ENCODE measurements around the gene DOCK6.

Gene DOCK6

GRCh38 chr19:11192957-11193939 is 69.1 kb downstream of the DOCK6 start:
- no peak for DNase-seq (ENCODE audit: extremely low spot score)
- TF ChIP-seq LEF1 (IDR thresholded peaks at IDR 0.05; ENCODE audit: borderline replicate concordance) = no peak
- no peak for TF ChIP-seq FOXA1 (IDR thresholded peaks at IDR 0.05)
- no peak for TF ChIP-seq NFRKB (IDR thresholded peaks at IDR 0.05)
- TF ChIP-seq TARDBP (IDR thresholded peaks at IDR 0.05) = no peak
- no peak for TF ChIP-seq HDGF (IDR thresholded peaks at IDR 0.05; ENCODE audit: borderline replicate concordance)
- no peak for TF ChIP-seq L3MBTL2 (conservative IDR thresholded peaks at IDR 0.05)
- no peak for TF ChIP-seq FOXM1 (IDR thresholded peaks at IDR 0.05; ENCODE audit: borderline replicate concordance)
- TF ChIP-seq CTBP1 (IDR thresholded peaks at IDR 0.05; ENCODE audit: borderline replicate concordance) = no peak
- CTCF ChIA-PET = interaction anchor here (0.7 kb wide), 1 partner anchor 103 kb away, joined by 3 read pairs; no protein-coding TSS in a partner anchor
- POLR2A ChIA-PET = interaction anchor here (1.1 kb wide), 1 partner anchor 15 kb away, joined by 3 read pairs; no protein-coding TSS in a partner anchor

DNA sequence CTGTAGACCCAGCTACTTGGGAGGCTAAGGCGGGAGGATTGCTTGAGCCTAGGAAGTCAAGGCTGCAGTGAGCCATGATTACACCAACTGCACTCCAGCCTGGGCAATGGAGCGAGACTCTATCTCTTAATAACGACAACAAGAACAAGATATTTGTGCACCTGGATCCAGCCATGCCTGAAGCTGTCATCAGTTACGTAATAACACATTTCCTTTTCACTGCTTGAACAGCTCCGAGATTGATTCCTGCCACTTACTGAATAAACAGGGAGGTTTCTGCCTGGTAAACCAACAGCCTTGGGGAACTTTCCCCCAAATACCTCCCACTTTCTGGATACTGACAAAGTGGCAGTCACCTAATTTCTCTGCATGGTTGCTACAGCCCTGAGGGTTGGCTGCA is 70.4 kb downstream of the DOCK6 start:
- ChIA-PET POLR2A (no interaction called here), CTCF (no interaction called here)
- DNase-seq (ENCODE audit: extremely low spot score) = no peak
- TF ChIP-seq SP1 (IDR thresholded peaks at IDR 0.05) (no peak), L3MBTL2 (conservative IDR thresholded peaks at IDR 0.05) (no peak), ZNF384 (IDR thresholded peaks at IDR 0.05) (no peak), ELF4 (IDR thresholded peaks at IDR 0.05) (no peak), BHLHE40 (IDR thresholded peaks at IDR 0.05; ENCODE audit: borderline replicate concordance) (no peak), SUZ12 (IDR thresholded peaks at IDR 0.05) (no peak), LEF1 (IDR thresholded peaks at IDR 0.05; ENCODE audit: borderline replicate concordance) (no peak), ARNT (IDR thresholded peaks at IDR 0.05) (no peak), NFRKB (IDR thresholded peaks at IDR 0.05) (no peak), FOXM1 (IDR thresholded peaks at IDR 0.05; ENCODE audit: borderline replicate concordance) (no peak), CTBP1 (IDR thresholded peaks at IDR 0.05; ENCODE audit: borderline replicate concordance) (no peak)

- DNase-seq (ENCODE audit: extremely low spot score) = peak; percentile 56
- ChIA-PET CTCF (no interaction called here), POLR2A (no interaction called here)
- TF ChIP-seq TARDBP (IDR thresholded peaks at IDR 0.05) (no peak), HDGF (IDR thresholded peaks at IDR 0.05; ENCODE audit: borderline replicate concordance) (no peak), L3MBTL2 (conservative IDR thresholded peaks at IDR 0.05) (no peak), FOXK2 (IDR thresholded peaks at IDR 0.05) (no peak), SP1 (IDR thresholded peaks at IDR 0.05) (no peak), SUZ12 (IDR thresholded peaks at IDR 0.05) (no peak), ZNF384 (IDR thresholded peaks at IDR 0.05) (no peak), ARNT (IDR thresholded peaks at IDR 0.05) (no peak), NFRKB (IDR thresholded peaks at IDR 0.05) (no peak)
- TF ChIP-seq, protein P1, sequence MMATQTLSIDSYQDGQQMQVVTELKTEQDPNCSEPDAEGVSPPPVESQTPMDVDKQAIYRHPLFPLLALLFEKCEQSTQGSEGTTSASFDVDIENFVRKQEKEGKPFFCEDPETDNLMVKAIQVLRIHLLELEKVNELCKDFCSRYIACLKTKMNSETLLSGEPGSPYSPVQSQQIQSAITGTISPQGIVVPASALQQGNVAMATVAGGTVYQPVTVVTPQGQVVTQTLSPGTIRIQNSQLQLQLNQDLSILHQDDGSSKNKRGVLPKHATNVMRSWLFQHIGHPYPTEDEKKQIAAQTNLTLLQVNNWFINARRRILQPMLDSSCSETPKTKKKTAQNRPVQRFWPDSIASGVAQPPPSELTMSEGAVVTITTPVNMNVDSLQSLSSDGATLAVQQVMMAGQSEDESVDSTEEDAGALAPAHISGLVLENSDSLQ (IDR thresholded peaks at IDR 0.05) = no peak
Measured at GRCh38 chr19:11191273-11191755, 71.0 kb downstream of the DOCK6 start.

- TF ChIP-seq FOXM1 (IDR thresholded peaks at IDR 0.05; ENCODE audit: borderline replicate concordance) = no peak
- no peak for TF ChIP-seq TARDBP (IDR thresholded peaks at IDR 0.05)
- TF ChIP-seq CTBP1 (IDR thresholded peaks at IDR 0.05; ENCODE audit: borderline replicate concordance) = no peak
- no peak for TF ChIP-seq ZNF384 (IDR thresholded peaks at IDR 0.05)
- no peak for TF ChIP-seq NFRKB (IDR thresholded peaks at IDR 0.05)
- no peak for TF ChIP-seq LEF1 (IDR thresholded peaks at IDR 0.05; ENCODE audit: borderline replicate concordance)
- TF ChIP-seq, protein P1 (IDR thresholded peaks at IDR 0.05) = no peak
- TF ChIP-seq ARNT (IDR thresholded peaks at IDR 0.05) = no peak
- no peak for TF ChIP-seq SUZ12 (IDR thresholded peaks at IDR 0.05)
- no peak for TF ChIP-seq HDGF (IDR thresholded peaks at IDR 0.05; ENCODE audit: borderline replicate concordance)
- no peak for TF ChIP-seq SP1 (IDR thresholded peaks at IDR 0.05)
- no peak for TF ChIP-seq BHLHE40 (IDR thresholded peaks at IDR 0.05; ENCODE audit: borderline replicate concordance)
- no peak for TF ChIP-seq ELF4 (IDR thresholded peaks at IDR 0.05)
- no peak for TF ChIP-seq FOXA1 (IDR thresholded peaks at IDR 0.05)
- TF ChIP-seq L3MBTL2 (conservative IDR thresholded peaks at IDR 0.05) = no peak
- no peak for TF ChIP-seq FOXK2 (IDR thresholded peaks at IDR 0.05)
- POLR2A ChIA-PET = interaction anchor here (2.1 kb wide), 1 partner anchor 34 kb away, joined by 5 read pairs; the partner anchor contains the start of gene SPC24
- CTCF ChIA-PET = no interaction called here
- DNase-seq (ENCODE audit: extremely low spot score) = no peak
Measured at GRCh38 chr19:11190501-11190900, 71.8 kb downstream of the DOCK6 start.

- TF ChIP-seq CTBP1 (IDR thresholded peaks at IDR 0.05; ENCODE audit: borderline replicate concordance) (no peak), LEF1 (IDR thresholded peaks at IDR 0.05; ENCODE audit: borderline replicate concordance) (no peak), NFRKB (IDR thresholded peaks at IDR 0.05) (no peak), HDGF (IDR thresholded peaks at IDR 0.05; ENCODE audit: borderline replicate concordance) (no peak), FOXA1 (IDR thresholded peaks at IDR 0.05) (no peak), SUZ12 (IDR thresholded peaks at IDR 0.05) (no peak), ARNT (IDR thresholded peaks at IDR 0.05) (no peak), FOXK2 (IDR thresholded peaks at IDR 0.05) (no peak), SP1 (IDR thresholded peaks at IDR 0.05) (no peak), ZNF384 (IDR thresholded peaks at IDR 0.05) (no peak)
- CTCF ChIA-PET = interaction anchor here (0.7 kb wide), 1 partner anchor 323 kb away, joined by 6 read pairs; no protein-coding TSS in a partner anchor
- POLR2A ChIA-PET = interaction anchor here (0.7 to 1.2 kb wide), 2 partner anchors 10 to 33 kb away, joined by 3 to 4 read pairs; no protein-coding TSS in a partner anchor
- no peak for DNase-seq (ENCODE audit: extremely low spot score)
Measured at GRCh38 chr19:11187441-11187840, 74.9 kb downstream of the DOCK6 start.

- ChIA-PET CTCF (interaction anchor here (0.6 kb wide), 1 partner anchor 57 kb away, joined by 5 read pairs; no protein-coding TSS in a partner anchor), POLR2A (interaction anchor here (1.2 kb wide), 1 partner anchor 28 kb away, joined by 3 read pairs; no protein-coding TSS in a partner anchor)
- DNase-seq (ENCODE audit: extremely low spot score) = no peak
- no peak for TF ChIP-seq HDGF (IDR thresholded peaks at IDR 0.05; ENCODE audit: borderline replicate concordance)
- no peak for TF ChIP-seq NFRKB (IDR thresholded peaks at IDR 0.05)
- TF ChIP-seq SP1 (IDR thresholded peaks at IDR 0.05) = no peak
- TF ChIP-seq SUZ12 (IDR thresholded peaks at IDR 0.05) = no peak
Measured at GRCh38 chr19:11182994-11183393, 79.3 kb downstream of the DOCK6 start.

Measured in HEK293T (cell line).